ENCODE measurements around the gene ENG. TPM values are rescaled to one million over a fixed set of nuclear protein-coding genes. Genes with fewer than 3 reads are reported as not detected.

ENG gene
- total RNA-seq, 4 donors from 2014 or later: 7.2 to 32.8 (median 18.0) TPM

- WGBS, 2 donors: 60 to 65% methylated on average over 3 of the region's 3 CpGs
- TF ChIP-seq CTCF (IDR thresholded peaks at IDR 0.05): no peak
- no peak for TF ChIP-seq POLR2A (IDR thresholded peaks at IDR 0.05)
- intact Hi-C loops (cut with DNase I): no loop called here
- Histone ChIP-seq H3K36me3 (no peaks in the 10 kb centered on the region), H3K9me3 (no peaks in the 10 kb centered on the region), H3K27me3 (no peaks in the 10 kb centered on the region), H3K4me3 (peak overlapping the region in 2 of 4 donors; percentile 41 to 55), H3K27ac (peak overlapping the region; percentile 66 to 86 (median 82)), H3K4me1 (peaks cover 5 to 92% (median 43%) of the 10 kb centered on the region in 3 donors)
- DNase-seq: no peak
Measured at GRCh38 chr9:127767410-127767809, 87.0 kb downstream of the ENG start.

- intact Hi-C loops (cut with DNase I): no loop called here
- peaks cover 2 to 96% (median 33%) of the 10 kb centered on the region in 3 donors for H3K4me1 ChIP-seq
Measured at GRCh38 chr9:127765418-127765817, 89.0 kb downstream of the ENG start.

More at GRCh38 chr9:127765418-127765817, 89.0 kb downstream of the ENG start:
- Histone ChIP-seq H3K9me3 (no peaks in the 10 kb centered on the region), H3K27ac (peak overlapping the region in 2 of 4 donors; percentile 75 to 82), H3K4me3 (no peak overlapping the region), H3K36me3 (no peaks in the 10 kb centered on the region), H3K27me3 (peaks cover 0 to 11% (median 0%) of the 10 kb centered on the region in 4 donors)
- 60 to 64% methylated on average over 1 of the region's 1 CpG for WGBS, 2 donors
- TF ChIP-seq POLR2A (IDR thresholded peaks at IDR 0.05): no peak
- TF ChIP-seq CTCF (IDR thresholded peaks at IDR 0.05): no peak
- no peak for DNase-seq

Small RNA genes lying within 50 kb of the gene (small RNA-seq; reads per million reads assigned to genes)
- gene MIR4672: 0 to 0.28 (median 0) reads per million in 4 donors
- gene RF00019: 0 reads per million in 4 donors
- 0 reads per million in 4 donors for gene RNA5SP296

Other genes starting within 250 kb of the ENG start
- 10 to 100 TPM in 2 of 4 donors, 1 to 10 TPM in 2; 4.7 to 36.1 (median 12.2) TPM for gene STXBP1, start 242.4 kb downstream of the ENG start, total RNA-seq
- under 1 TPM in 1 of 4 donors, not detected in 3; 0.19 TPM for gene CFAP157, start 147.7 kb downstream of the ENG start, total RNA-seq
- gene PTRH1, start 139.0 kb downstream of the ENG start, total RNA-seq: 10 to 100 TPM in 3 of 4 donors, 1 to 10 TPM in 1; 4.5 to 12.6 (median 11.6) TPM
- under 1 TPM in 2 of 4 donors, not detected in 2; under 0.01 to 0.23 TPM for gene TTC16, start 138.6 kb downstream of the ENG start, total RNA-seq
- gene TOR2A, start 119.4 kb downstream of the ENG start, total RNA-seq: 10 to 100 TPM; 10.7 to 12.5 (median 11.5) TPM
- 1 to 10 TPM in 3 of 4 donors, under 1 TPM in 1; 0.38 to 4.8 (median 2.8) TPM for gene SH2D3C, start 76.0 kb downstream of the ENG start, total RNA-seq
- 10 to 100 TPM; 22.3 to 53.2 (median 41.2) TPM for gene CDK9, start 68.6 kb downstream of the ENG start, total RNA-seq
- 10 to 100 TPM; 38.2 to 52.0 (median 47.0) TPM for gene FPGS, start 51.8 kb downstream of the ENG start, total RNA-seq
- 10 to 100 TPM; 11.1 to 36.1 (median 26.8) TPM for gene AK1, start 23.0 kb upstream of the ENG start, total RNA-seq
- 10 to 100 TPM; 14.5 to 69.4 (median 26.1) TPM for gene ST6GALNAC6, start 44.9 kb upstream of the ENG start, total RNA-seq
- 10 to 100 TPM; 12.5 to 33.0 (median 23.8) TPM for gene ST6GALNAC4, start 62.4 kb upstream of the ENG start, total RNA-seq
- gene PIP5KL1, start 76.1 kb upstream of the ENG start, total RNA-seq: 1 to 10 TPM in 3 of 4 donors, not detected in 1; 3.1 to 4.6 (median 3.6) TPM
- gene DPM2, start 83.2 kb upstream of the ENG start, total RNA-seq: 10 to 100 TPM; 12.5 to 18.5 (median 15.7) TPM
- 10 to 100 TPM; 16.9 to 65.0 (median 24.0) TPM for gene EEIG1, start 126.3 kb upstream of the ENG start, total RNA-seq
- gene NAIF1, start 212.7 kb upstream of the ENG start, total RNA-seq: 1 to 10 TPM; 6.3 to 8.8 (median 7.8) TPM
- gene SLC25A25, start 213.6 kb upstream of the ENG start, total RNA-seq: 10 to 100 TPM; 15.8 to 37.9 (median 24.1) TPM

Data from esophagus squamous epithelium (tissue), 5 donors.